Liver (tissue), 9 donors: ENCODE data around the gene FEM1C. TPM values are rescaled to one million over a fixed set of nuclear protein-coding genes. Genes with fewer than 3 reads are reported as not detected.
A peak's percentile ranks its signal among the peaks of the same experiment; 100 is the strongest.

Source experiments
- DNase-seq: peaks from one replicate; pipeline ENCODE4 v3.0.0-alpha.2; 2017; ENCODE audit warnings: low spot score
- H3K27ac ChIP-seq, 2 donors: one replicate each; pipeline ENCODE4 v1.7.0; 2013; ENCODE audit warnings: inconsistent platforms in 2 of 2, low read length in 2 of 2, control low read depth in 1 of 2, low read depth in 1 of 2, mild to moderate bottlenecking in 1 of 2
- H3K27me3 ChIP-seq, 4 donors: one replicate each; pipeline versions ENCODE4 v1.6.1 to v1.7.0; 2013; ENCODE audit warnings: low read length in 3 of 4, inconsistent platforms in 1 of 4, mild to moderate bottlenecking in 1 of 4, moderate library complexity in 1 of 4; ENCODE audit not compliant: control insufficient read depth in 4 of 4, insufficient read depth in 4 of 4
- H3K36me3 ChIP-seq, 4 donors: one replicate each; pipeline versions ENCODE4 v1.6.1 to v1.7.0; 2013; ENCODE audit warnings: low read length in 3 of 4, mild to moderate bottlenecking in 3 of 4, low read depth in 1 of 4, moderate library complexity in 1 of 4; ENCODE audit not compliant: control insufficient read depth in 4 of 4, insufficient read depth in 3 of 4
- H3K4me1 ChIP-seq, 4 donors: one replicate each; pipeline versions ENCODE4 v1.6.1 to v1.7.0; 2013; ENCODE audit warnings: low read length in 3 of 4, mild to moderate bottlenecking in 3 of 4, moderate library complexity in 1 of 4; ENCODE audit not compliant: control insufficient read depth in 4 of 4, insufficient read depth in 4 of 4
- H3K4me3 ChIP-seq, 3 donors: one replicate each; pipeline versions ENCODE4 v1.6.1 to v1.7.0; 2013; ENCODE audit warnings: low read length in 3 of 3, control low read depth in 1 of 3, low read depth in 1 of 3, mild to moderate bottlenecking in 1 of 3
- H3K9ac ChIP-seq, 2 donors: one replicate each; pipeline ENCODE4 v1.7.0; 2013; ENCODE audit warnings: low read length in 2 of 2, mild to moderate bottlenecking in 2 of 2, moderate library complexity in 2 of 2, control low read depth in 1 of 2, low read depth in 1 of 2
- H3K9me3 ChIP-seq, 4 donors: one replicate each; pipeline versions ENCODE4 v1.6.1 to v1.7.0; 2013; ENCODE audit warnings: low read length in 3 of 4; ENCODE audit not compliant: control insufficient read depth in 4 of 4
- ATF3 ChIP-seq: IDR thresholded peaks from 2 replicates; pipeline ENCODE4 v1.6.1; 2016; ENCODE audit warnings: antibody characterized with exemption
- CTCF ChIP-seq: fragments of 150-350 bp; IDR thresholded peaks from 2 replicates; pipeline ENCODE4 v1.5.1; 2017; ENCODE audit warnings: improper control_type of control experiment, low read depth, low read length; ENCODE audit not compliant: missing input control
- EGR1 ChIP-seq, 2 donors: IDR thresholded peaks; 2 replicates each; pipeline ENCODE4 v1.6.1; 2016 to 2018; ENCODE audit warnings: antibody characterized with exemption in 2 of 2, low read depth in 2 of 2
- FOXA1 ChIP-seq: IDR thresholded peaks from 2 replicates; pipeline ENCODE4 v1.6.1; 2016; ENCODE audit warnings: antibody characterized with exemption
- FOXA2 ChIP-seq: IDR thresholded peaks from 2 replicates; pipeline ENCODE4 v1.6.1; 2016; ENCODE audit warnings: antibody characterized with exemption
- GABPA ChIP-seq, 2 donors: IDR thresholded peaks in 1 of 2; conservative IDR thresholded peaks in 1 of 2; 2 replicates each; pipeline ENCODE4 v1.6.1; 2016; ENCODE audit warnings: antibody characterized with exemption in 2 of 2, mild to moderate bottlenecking in 1 of 2, moderate library complexity in 1 of 2
- HNF4A ChIP-seq, 2 donors: conservative IDR thresholded peaks; 2 replicates each; pipeline ENCODE4 v1.6.1; 2016; ENCODE audit warnings: antibody characterized with exemption in 2 of 2, mild to moderate bottlenecking in 2 of 2
- HNF4G ChIP-seq: IDR thresholded peaks from 2 replicates; pipeline ENCODE4 v1.6.1; 2016; ENCODE audit warnings: antibody characterized with exemption
- JUND ChIP-seq, 2 donors: IDR thresholded peaks; 2 replicates each; pipeline ENCODE4 v1.6.1; 2016; ENCODE audit warnings: antibody characterized with exemption in 2 of 2
- MAX ChIP-seq: IDR thresholded peaks from 2 replicates; pipeline ENCODE4 v1.6.1; 2016; ENCODE audit warnings: antibody characterized with exemption
- NR2F2 ChIP-seq: IDR thresholded peaks from 2 replicates; pipeline ENCODE4 v1.6.1; 2016; ENCODE audit warnings: antibody characterized with exemption
- RAD21 ChIP-seq, 2 donors: IDR thresholded peaks; 2 replicates each; pipeline ENCODE4 v1.6.1; 2016; ENCODE audit warnings: antibody characterized with exemption in 2 of 2, mild to moderate bottlenecking in 2 of 2
- REST ChIP-seq: IDR thresholded peaks from 2 replicates; pipeline ENCODE4 v1.6.1; 2016; ENCODE audit warnings: antibody characterized with exemption, mild to moderate bottlenecking
- RXRA ChIP-seq, 2 donors: IDR thresholded peaks; 2 replicates each; pipeline ENCODE4 v1.6.1; 2017 to 2018; ENCODE audit warnings: antibody characterized with exemption in 2 of 2, mild to moderate bottlenecking in 1 of 2
- SP1 ChIP-seq: IDR thresholded peaks from 2 replicates; pipeline ENCODE4 v1.6.1; 2018; ENCODE audit warnings: antibody characterized with exemption, mild to moderate bottlenecking
- TAF1 ChIP-seq: conservative IDR thresholded peaks from 2 replicates; pipeline ENCODE4 v1.6.1; 2016; ENCODE audit warnings: antibody characterized with exemption, mild to moderate bottlenecking
- YY1 ChIP-seq: IDR thresholded peaks from 2 replicates; pipeline ENCODE4 v1.6.1; 2016; ENCODE audit warnings: antibody characterized with exemption, mild to moderate bottlenecking
- ZBTB33 ChIP-seq: IDR thresholded peaks from 2 replicates; pipeline ENCODE4 v1.6.1; 2016; ENCODE audit warnings: antibody characterized with exemption
- WGBS: extraction: QIAGEN DNeasy Blood & Tissue Kit; methylation state at CpG from one replicate; pipeline ENCODE4 v1.1.7; 2013; 5-methylcytosine and 5-hydroxymethylcytosine counted together
- polyA plus RNA-seq, 2 donors: library from polyadenylated mRNA; stranded (reverse) in 1 of 2; unstranded in 1 of 2; fragments of 200-250 nt in 1 of 2; fragments of >200 nt in 1 of 2; fragmentation: Nextera tagmentation in 1 of 2; extraction: Ambion mirVana in 1 of 2; gene quantifications; one replicate each; pipeline versions ENCODE4 v1.2.1 to v1.2.3, GENCODE V29; 2013 to 2015
- total RNA-seq, 2 donors: library from RNA; depleted of rRNA; stranded (reverse); fragments of >200 nt; gene quantifications; one replicate each; pipeline ENCODE4 v1.2.3, GENCODE V29; 2014
- donor health status: healthy.
- donor health status: healthy.
- donor health status: healthy.
- donor health status: healthy.
- donor health status: healthy.

Gene FEM1C
- total and polyA plus RNA-seq, 4 donors, result 3.4 to 14.3 (median 8.8) TPM

GRCh38 chr5:115555084-115555633 lies 10.6 kb upstream of the FEM1C start:
- 86% methylated on average over 4 of the region's 4 CpGs for WGBS
- H3K4me3 ChIP-seq, result no peak overlapping the region
- peaks cover 0 to 21% (median 10%) of the 10 kb centered on the region in 4 donors for H3K4me1 ChIP-seq
- no peak for DNase-seq
- no peak overlapping the region for H3K9ac ChIP-seq
- no peaks in the 10 kb centered on the region for H3K36me3 ChIP-seq
- no peaks in the 10 kb centered on the region for H3K27me3 ChIP-seq
- H3K9me3 ChIP-seq, result no peaks in the 10 kb centered on the region
- TF ChIP-seq CTCF (no peak), FOXA2 (no peak), RAD21 (IDR thresholded peaks at IDR 0.05) (no peak), ZBTB33 (no peak), TAF1 (no peak), RXRA (IDR thresholded peaks at IDR 0.05) (peak in 1 of 2 donors; percentile 65), JUND (IDR thresholded peaks at IDR 0.05) (peak in 1 of 2 donors; percentile 43), MAX (no peak), HNF4A (conservative IDR thresholded peaks at IDR 0.05) (peak; percentile 57 to 74), REST (no peak), ATF3 (no peak), GABPA (IDR thresholded peaks at IDR 0.05 in 1 of 2, conservative IDR thresholded peaks at IDR 0.05 in 1 of 2) (no peak), YY1 (no peak), FOXA1 (no peak), HNF4G (no peak), NR2F2 (no peak), SP1 (peak; percentile 24), EGR1 (IDR thresholded peaks at IDR 0.05; ENCODE audit: low read depth in 2 of 2) (no peak)
- H3K27ac ChIP-seq, result no peak overlapping the region
